Testis (tissue), 2 donors: ENCODE results near the gene RDH13.

ENCODE experiments used
- CTCF ChIP-seq, 3 experiments: fragments of 450-650 bp in 2 of 3; fragments of 200-600 bp in 1 of 3; sonication (generic) in 1 of 3; IDR thresholded peaks; one replicate each; pipeline ENCODE4 v1.5.1; 2016 to 2019; ENCODE audit warnings: antibody characterized with exemption in 3 of 3, mild to moderate bottlenecking in 2 of 3, moderate library complexity in 1 of 3
- POLR2A ChIP-seq: fragments of 450-650 bp; IDR thresholded peaks from one replicate; pipeline ENCODE4 v1.6.1; 2017; ENCODE audit warnings: antibody characterized with exemption, mild to moderate bottlenecking, moderate library complexity

GRCh38 chr19:55112246-55112776, 49.4 kb upstream of the RDH13 start:
- TF ChIP-seq CTCF (IDR thresholded peaks at IDR 0.05) = no peak
- TF ChIP-seq POLR2A = no peak
